Mesothelial cell of epicardium (in vitro differentiated cells): ENCODE data around the gene ARHGEF7. TPM values are rescaled to one million over a fixed set of nuclear protein-coding genes. Genes with fewer than 3 reads are reported as not detected.
"Not testable (repeated sequence)": the region's sequence is repeated elsewhere in the genome, so short reads cannot be mapped to it uniquely, and the experiment has no call there.

ENCODE experiments used
- DNase-seq, 2 experiments: peaks; one replicate each; pipeline ENCODE4 v3.0.0; 2021; ENCODE audit warnings: low spot score in 2 of 2; ENCODE audit not compliant: unreplicated experiment in 2 of 2
- H3K27ac Mint-ChIP-seq: 2 replicates; pipeline ENCODE4 v1.8.0; 2021; ENCODE audit warnings: mixed read lengths
- H3K27me3 Mint-ChIP-seq: 2 replicates; pipeline ENCODE4 v1.8.0; 2021; ENCODE audit warnings: low read depth, mixed read lengths
- H3K36me3 Mint-ChIP-seq: 2 replicates; pipeline ENCODE4 v1.8.0; 2021; ENCODE audit warnings: mixed read lengths
- H3K4me1 Mint-ChIP-seq: 2 replicates; pipeline ENCODE4 v1.8.0; 2021; ENCODE audit warnings: mixed read lengths
- H3K4me3 Mint-ChIP-seq: 2 replicates; pipeline ENCODE4 v1.8.0; 2021; ENCODE audit warnings: mild to moderate bottlenecking, moderate library complexity, mixed read lengths
- H3K9me3 Mint-ChIP-seq: 2 replicates; pipeline ENCODE4 v1.8.0; 2021; ENCODE audit warnings: mixed read lengths
- CTCF ChIP-seq: fragments of 200-600 bp; sonication (generic); IDR thresholded peaks from one replicate; pipeline ENCODE4 v1.5.0; 2021; ENCODE audit warnings: antibody characterized with exemption; ENCODE audit not compliant: unreplicated experiment
- total RNA-seq: library from RNA; stranded (reverse); gene quantifications from 3 replicates; pipeline ENCODE4 v1.2.1, GENCODE V29; 2021

The ARHGEF7 gene
- total RNA-seq, 1 donor from 2014 or later, result 95.9 TPM

GRCh38 chr13:111183959-111184358, 68.8 kb downstream of the ARHGEF7 start:
- DNase-seq, result no peak
- peaks cover 4% of the 10 kb centered on the region for H3K36me3 Mint-ChIP-seq
- H3K27me3 Mint-ChIP-seq, result no peaks in the 10 kb centered on the region
- peaks cover 19% of the 10 kb centered on the region for H3K4me1 Mint-ChIP-seq
- no peak overlapping the region for H3K27ac Mint-ChIP-seq
- TF ChIP-seq CTCF, result no peak
- no peak overlapping the region for H3K4me3 Mint-ChIP-seq
- H3K9me3 Mint-ChIP-seq, result no peaks in the 10 kb centered on the region

GRCh38 chr13:111184458-111185401, 69.6 kb downstream of the ARHGEF7 start:
- no peak for DNase-seq
- Mint-ChIP-seq H3K9me3 (no peaks in the 10 kb centered on the region), H3K27ac (peak overlapping the region; percentile 63), H3K27me3 (no peaks in the 10 kb centered on the region), H3K4me3 (no peak overlapping the region), H3K4me1 (peaks cover 23% of the 10 kb centered on the region), H3K36me3 (peaks cover 8% of the 10 kb centered on the region)
- TF ChIP-seq CTCF, result no peak

GRCh38 chr13:111186305-111186935, 71.3 kb downstream of the ARHGEF7 start:
- Mint-ChIP-seq H3K4me1 (peaks cover 35% of the 10 kb centered on the region), H3K27me3 (no peaks in the 10 kb centered on the region), H3K27ac (no peak overlapping the region), H3K36me3 (peaks cover 20% of the 10 kb centered on the region), H3K9me3 (peaks cover 11% of the 10 kb centered on the region), H3K4me3 (no peak overlapping the region)
- no peak for TF ChIP-seq CTCF
- no peak for DNase-seq

GRCh38 chr13:111187960-111188541, 72.9 kb downstream of the ARHGEF7 start:
- TF ChIP-seq CTCF, result no peak
- Mint-ChIP-seq H3K27me3 (no peaks in the 10 kb centered on the region), H3K4me3 (no peak overlapping the region), H3K9me3 (peaks cover 22% of the 10 kb centered on the region), H3K4me1 (peaks cover 35% of the 10 kb centered on the region), H3K27ac (peak overlapping the region; percentile 84), H3K36me3 (peaks cover 28% of the 10 kb centered on the region)
- no peak for DNase-seq

- peaks cover 34% of the 10 kb centered on the region for H3K36me3 Mint-ChIP-seq
- H3K27me3 Mint-ChIP-seq, DNase-seq, H3K4me3 Mint-ChIP-seq: not testable (repeated sequence)
- H3K27ac Mint-ChIP-seq, result peak overlapping the region; percentile 84
- peaks cover 30% of the 10 kb centered on the region for H3K9me3 Mint-ChIP-seq
- peaks cover 35% of the 10 kb centered on the region for H3K4me1 Mint-ChIP-seq
Measured at GRCh38 chr13:111189064-111189505, 74.0 kb downstream of the ARHGEF7 start.

GRCh38 chr13:111189516-111189915, 74.4 kb downstream of the ARHGEF7 start:
- peaks cover 34% of the 10 kb centered on the region for H3K4me1 Mint-ChIP-seq
- peak overlapping the region; percentile 84 for H3K27ac Mint-ChIP-seq
- not testable (repeated sequence) for H3K27me3 Mint-ChIP-seq, H3K4me3 Mint-ChIP-seq, DNase-seq
- peaks cover 30% of the 10 kb centered on the region for H3K9me3 Mint-ChIP-seq
- H3K36me3 Mint-ChIP-seq, result peaks cover 34% of the 10 kb centered on the region

- not testable (repeated sequence) for H3K27ac Mint-ChIP-seq, H3K27me3 Mint-ChIP-seq, DNase-seq, H3K4me3 Mint-ChIP-seq
- Mint-ChIP-seq H3K36me3 (peaks cover 56% of the 10 kb centered on the region), H3K9me3 (peaks cover 38% of the 10 kb centered on the region), H3K4me1 (peaks cover 24% of the 10 kb centered on the region)
Measured at GRCh38 chr13:111193223-111193622, 78.1 kb downstream of the ARHGEF7 start.

GRCh38 chr13:111194651-111195050, 79.5 kb downstream of the ARHGEF7 start:
- Mint-ChIP-seq H3K36me3 (peaks cover 55% of the 10 kb centered on the region), H3K4me1 (peaks cover 12% of the 10 kb centered on the region), H3K9me3 (peaks cover 41% of the 10 kb centered on the region)
- not testable (repeated sequence) for DNase-seq, H3K27ac Mint-ChIP-seq, H3K4me3 Mint-ChIP-seq, H3K27me3 Mint-ChIP-seq

- not testable (repeated sequence) for H3K4me3 Mint-ChIP-seq, DNase-seq, H3K27ac Mint-ChIP-seq, H3K27me3 Mint-ChIP-seq
- Mint-ChIP-seq H3K36me3 (peaks cover 29% of the 10 kb centered on the region), H3K4me1 (peaks cover 28% of the 10 kb centered on the region), H3K9me3 (peaks cover 11% of the 10 kb centered on the region)
Measured at GRCh38 chr13:111198732-111199378, 83.7 kb downstream of the ARHGEF7 start.
